ENCODE measurements around the gene MICAL3. TPM values are rescaled to one million over a fixed set of nuclear protein-coding genes. Genes with fewer than 3 reads are reported as not detected.
"Not testable (repeated sequence)": the region's sequence is repeated elsewhere in the genome, so short reads cannot be mapped to it uniquely, and the experiment has no call there.

Gene MICAL3
- total and polyA plus RNA-seq, 4 donors: 59.9 to 113 (median 75.9) TPM

DNA sequence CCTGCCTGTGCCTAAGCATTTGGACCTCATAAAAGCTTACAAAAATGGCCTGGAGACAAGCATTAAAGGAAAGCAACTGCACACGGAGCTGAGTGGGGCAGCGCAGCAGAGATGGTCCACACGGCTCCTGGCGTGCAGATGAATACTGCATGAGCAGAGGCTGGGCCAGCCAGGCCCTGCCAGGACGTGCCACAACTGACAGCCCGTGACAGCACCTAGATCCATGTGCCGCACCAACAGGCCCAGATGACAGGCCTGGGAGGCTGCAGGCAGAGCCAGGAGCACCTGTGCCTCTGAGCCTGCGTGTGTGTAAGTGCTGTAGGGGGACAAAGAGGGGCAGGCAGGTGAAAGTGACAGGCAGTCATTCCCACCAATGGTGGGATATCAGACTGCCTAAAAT, 33.4 kb downstream of the MICAL3 start:
- no peaks in the 10 kb centered on the region for H3K27me3 ChIP-seq (ENCODE audit: control insufficient read depth, insufficient read depth, low read length)
- peaks cover 7% of the 10 kb centered on the region for H3K36me3 ChIP-seq (ENCODE audit: control insufficient read depth, insufficient read depth, low read length)
- DNase-seq (ENCODE audit: low read depth in 4 of 6, low spot score in 6 of 6): no peak
- peaks cover 26% of the 10 kb centered on the region for H3K4me1 ChIP-seq (ENCODE audit: control insufficient read depth, insufficient read depth, low read length)
- H3K9me3 ChIP-seq (ENCODE audit: control insufficient read depth, insufficient read depth, low read length): no peaks in the 10 kb centered on the region
- no peak overlapping the region for H3K4me3 ChIP-seq (ENCODE audit: low read depth, low read length)
- no peak overlapping the region for H3K27ac ChIP-seq (ENCODE audit: low read depth, low read length)
- 63% methylated on average over 8 of the region's 8 CpGs for WGBS (ENCODE audit: insufficient coverage)

DNA sequence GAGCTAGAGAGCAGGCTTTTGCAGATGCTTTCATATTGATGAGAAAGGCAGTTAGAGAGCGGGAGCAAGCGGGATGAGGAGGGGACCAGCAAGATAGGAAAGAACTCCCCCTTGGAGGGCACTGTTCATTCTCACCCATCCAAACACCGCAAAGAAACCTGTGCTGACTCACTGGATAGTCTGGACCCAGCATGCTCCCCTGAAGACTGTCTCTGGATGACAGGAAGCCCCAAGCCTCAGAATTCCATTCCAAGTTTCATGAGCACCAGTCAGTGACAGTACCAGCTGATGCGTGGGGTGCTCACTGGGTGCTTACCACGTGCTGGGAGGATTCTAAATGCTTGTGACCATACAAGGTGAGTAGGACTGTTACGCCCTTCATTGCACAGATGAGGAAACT, 34.2 kb downstream of the MICAL3 start:
- DNase-seq (ENCODE audit: low read depth in 4 of 6, low spot score in 6 of 6): no peak
- peaks cover 26% of the 10 kb centered on the region for H3K4me1 ChIP-seq (ENCODE audit: control insufficient read depth, insufficient read depth, low read length)
- H3K27me3 ChIP-seq (ENCODE audit: control insufficient read depth, insufficient read depth, low read length): no peaks in the 10 kb centered on the region
- 65% methylated on average over 4 of the region's 6 CpGs for WGBS (ENCODE audit: insufficient coverage)
- peaks cover 7% of the 10 kb centered on the region for H3K36me3 ChIP-seq (ENCODE audit: control insufficient read depth, insufficient read depth, low read length)
- no peaks in the 10 kb centered on the region for H3K9me3 ChIP-seq (ENCODE audit: control insufficient read depth, insufficient read depth, low read length)
- H3K27ac ChIP-seq (ENCODE audit: low read depth, low read length): no peak overlapping the region
- no peak overlapping the region for H3K4me3 ChIP-seq (ENCODE audit: low read depth, low read length)

DNA sequence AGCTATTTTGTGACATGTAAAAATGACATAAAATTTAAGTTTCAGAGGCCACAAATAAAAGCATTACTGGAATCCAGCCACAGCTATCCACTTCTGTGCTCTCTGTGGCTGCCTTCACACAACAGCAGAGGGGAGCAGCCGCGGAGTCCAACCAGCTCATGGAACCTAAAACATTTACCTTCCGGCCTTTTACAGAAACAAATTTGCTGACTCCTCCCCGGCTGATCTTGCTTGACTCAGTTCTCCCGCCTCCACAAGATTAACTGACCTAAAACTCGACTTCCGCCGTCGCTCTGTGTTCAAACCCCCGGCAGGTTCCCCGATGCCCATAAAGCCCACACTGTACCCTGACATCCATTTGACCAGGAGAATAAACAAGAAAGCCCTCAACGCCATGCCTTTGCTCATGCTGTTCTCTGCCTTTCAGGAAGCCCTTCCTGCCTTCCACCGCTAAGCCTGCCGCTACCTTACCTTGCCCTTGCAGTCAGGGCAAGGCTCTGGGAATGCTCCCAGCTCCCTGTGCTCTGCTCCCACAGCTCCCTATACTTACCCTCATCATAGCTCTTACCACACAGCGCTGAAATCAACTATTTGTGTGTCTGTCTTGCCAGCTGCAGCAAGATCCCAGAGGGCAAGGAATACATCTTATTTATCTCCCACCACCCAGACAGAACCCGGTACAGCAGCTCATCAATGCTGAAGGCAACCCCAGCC, 35.4 kb downstream of the MICAL3 start:
- no peak for DNase-seq (ENCODE audit: low read depth in 4 of 6, low spot score in 6 of 6)
- Histone ChIP-seq H3K36me3 (ENCODE audit: control insufficient read depth, insufficient read depth, low read length) (peaks cover 5% of the 10 kb centered on the region), H3K9me3 (ENCODE audit: control insufficient read depth, insufficient read depth, low read length) (no peaks in the 10 kb centered on the region), H3K4me3 (ENCODE audit: low read depth, low read length) (no peak overlapping the region), H3K27me3 (ENCODE audit: control insufficient read depth, insufficient read depth, low read length) (no peaks in the 10 kb centered on the region), H3K4me1 (ENCODE audit: control insufficient read depth, insufficient read depth, low read length) (peaks cover 20% of the 10 kb centered on the region), H3K27ac (ENCODE audit: low read depth, low read length) (no peak overlapping the region)
- WGBS (ENCODE audit: insufficient coverage): 74% methylated on average over 16 of the region's 16 CpGs

DNA sequence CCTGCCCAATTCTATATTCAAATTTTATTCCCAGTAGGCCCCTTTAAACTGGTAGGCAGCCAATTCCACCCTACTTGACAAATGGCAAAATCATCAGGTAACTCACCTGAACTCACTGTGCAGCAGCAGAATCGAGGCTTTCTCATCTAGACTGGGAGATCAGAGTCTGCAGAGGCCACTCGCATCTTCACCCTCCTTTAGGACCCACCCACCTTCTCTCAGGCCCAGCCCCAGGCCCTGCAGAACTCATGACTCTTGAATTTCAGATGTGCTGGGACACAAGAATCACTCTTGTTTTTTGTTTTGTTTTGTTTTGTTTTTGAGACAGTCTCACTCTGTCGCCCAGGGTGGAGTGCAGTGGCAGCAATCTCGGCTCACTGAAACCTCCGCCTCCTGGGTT, 38.8 kb downstream of the MICAL3 start:
- H3K4me1 ChIP-seq (ENCODE audit: control insufficient read depth, insufficient read depth, low read length): peaks cover 13% of the 10 kb centered on the region
- H3K9me3 ChIP-seq (ENCODE audit: control insufficient read depth, insufficient read depth, low read length): no peaks in the 10 kb centered on the region
- H3K27ac ChIP-seq (ENCODE audit: low read depth, low read length): no peak overlapping the region
- no peak for DNase-seq (ENCODE audit: low read depth in 4 of 6, low spot score in 6 of 6)
- H3K4me3 ChIP-seq (ENCODE audit: low read depth, low read length): no peak overlapping the region
- H3K36me3 ChIP-seq (ENCODE audit: control insufficient read depth, insufficient read depth, low read length): peaks cover 5% of the 10 kb centered on the region
- WGBS (ENCODE audit: insufficient coverage): 87% methylated on average over 2 of the region's 5 CpGs
- H3K27me3 ChIP-seq (ENCODE audit: control insufficient read depth, insufficient read depth, low read length): no peaks in the 10 kb centered on the region

DNA sequence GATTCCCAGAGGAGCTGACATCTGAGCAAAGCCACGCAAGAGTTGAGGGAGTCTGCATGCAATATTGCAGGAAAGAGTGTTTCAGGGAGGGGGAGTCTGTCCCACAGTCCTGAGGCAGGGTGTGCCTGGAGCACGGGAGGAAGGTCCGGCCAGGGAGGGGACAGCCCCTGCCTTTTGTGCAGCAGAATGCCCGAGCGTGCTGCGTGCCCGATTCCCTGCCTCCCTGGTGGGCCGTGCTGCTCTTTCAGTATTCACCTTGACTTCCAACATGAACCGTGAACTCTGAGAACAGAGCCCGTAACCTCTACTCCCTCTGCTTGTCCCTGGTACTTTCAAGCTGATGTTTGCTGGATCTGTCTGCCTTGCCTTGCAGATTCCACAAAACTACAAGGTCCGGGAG, 39.3 kb downstream of the MICAL3 start:
- DNase-seq (ENCODE audit: low read depth in 4 of 6, low spot score in 6 of 6); H3K36me3 ChIP-seq (ENCODE audit: control insufficient read depth, insufficient read depth, low read length); H3K9me3 ChIP-seq (ENCODE audit: control insufficient read depth, insufficient read depth, low read length); H3K4me3 ChIP-seq (ENCODE audit: low read depth, low read length); H3K27me3 ChIP-seq (ENCODE audit: control insufficient read depth, insufficient read depth, low read length); H3K27ac ChIP-seq (ENCODE audit: low read depth, low read length): not testable (repeated sequence)
- peaks cover 18% of the 10 kb centered on the region for H3K4me1 ChIP-seq (ENCODE audit: control insufficient read depth, insufficient read depth, low read length)
- 69% methylated on average over 9 of the region's 11 CpGs for WGBS (ENCODE audit: insufficient coverage)

DNA sequence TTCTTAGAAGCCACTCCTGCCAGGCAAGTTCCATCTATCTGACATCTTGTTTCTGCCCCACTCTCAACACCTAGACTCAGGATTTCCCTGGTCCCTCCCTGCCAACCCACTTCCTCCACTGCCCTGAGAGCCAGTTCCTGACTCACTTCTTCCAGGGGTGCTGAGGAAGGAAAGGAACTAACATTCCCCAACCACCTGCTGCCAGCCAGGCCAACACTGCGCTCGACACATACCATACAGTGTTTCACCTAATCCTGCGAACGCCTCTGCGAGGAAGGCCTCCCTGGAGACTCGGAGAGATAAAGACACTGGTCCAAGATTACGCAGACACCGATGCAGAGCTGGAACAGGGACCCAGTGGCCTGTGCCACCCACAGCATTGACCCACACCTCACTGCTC, 40.2 kb downstream of the MICAL3 start:
- Histone ChIP-seq H3K9me3 (ENCODE audit: control insufficient read depth, insufficient read depth, low read length) (no peaks in the 10 kb centered on the region), H3K27ac (ENCODE audit: low read depth, low read length) (no peak overlapping the region), H3K4me1 (ENCODE audit: control insufficient read depth, insufficient read depth, low read length) (peaks cover 17% of the 10 kb centered on the region), H3K27me3 (ENCODE audit: control insufficient read depth, insufficient read depth, low read length) (no peaks in the 10 kb centered on the region), H3K36me3 (ENCODE audit: control insufficient read depth, insufficient read depth, low read length) (peaks cover 5% of the 10 kb centered on the region), H3K4me3 (ENCODE audit: low read depth, low read length) (no peak overlapping the region)
- WGBS (ENCODE audit: insufficient coverage): 86% methylated on average over 6 of the region's 8 CpGs
- no peak for DNase-seq (ENCODE audit: low read depth in 4 of 6, low spot score in 6 of 6)

DNA sequence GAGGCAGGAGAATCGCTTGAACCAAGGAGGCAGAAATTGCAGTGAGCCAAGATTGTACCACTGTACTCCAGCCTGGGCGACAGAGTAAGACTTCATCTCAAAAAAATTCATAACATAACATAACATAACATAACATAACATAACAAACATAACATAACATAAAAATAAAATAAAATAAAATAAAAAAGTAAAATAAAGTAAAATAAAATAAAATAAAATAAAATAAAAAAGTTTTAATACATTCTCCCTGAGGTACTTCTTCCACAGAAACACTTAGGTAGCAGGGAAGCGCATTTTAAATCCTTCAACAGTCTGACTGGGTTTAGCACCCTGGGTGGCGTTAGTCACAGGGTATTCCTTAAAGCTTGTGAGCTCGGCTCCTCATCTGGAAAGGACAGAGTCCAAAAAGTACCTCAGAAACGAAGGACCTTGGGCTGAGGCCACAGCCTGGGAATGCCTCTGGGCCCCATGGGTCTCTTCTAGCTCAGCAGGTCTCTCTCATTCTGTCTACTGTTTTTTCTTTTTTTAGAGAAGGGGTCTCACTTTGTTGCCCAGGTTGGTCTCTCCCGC, 41.7 kb downstream of the MICAL3 start:
- Histone ChIP-seq H3K4me1 (ENCODE audit: control insufficient read depth, insufficient read depth, low read length) (peaks cover 12% of the 10 kb centered on the region), H3K27me3 (ENCODE audit: control insufficient read depth, insufficient read depth, low read length) (no peaks in the 10 kb centered on the region), H3K36me3 (ENCODE audit: control insufficient read depth, insufficient read depth, low read length) (peaks cover 5% of the 10 kb centered on the region), H3K27ac (ENCODE audit: low read depth, low read length) (no peak overlapping the region), H3K9me3 (ENCODE audit: control insufficient read depth, insufficient read depth, low read length) (no peaks in the 10 kb centered on the region), H3K4me3 (ENCODE audit: low read depth, low read length) (no peak overlapping the region)
- no peak for DNase-seq (ENCODE audit: low read depth in 4 of 6, low spot score in 6 of 6)
- WGBS (ENCODE audit: insufficient coverage): 88% methylated on average over 6 of the region's 7 CpGs

DNA sequence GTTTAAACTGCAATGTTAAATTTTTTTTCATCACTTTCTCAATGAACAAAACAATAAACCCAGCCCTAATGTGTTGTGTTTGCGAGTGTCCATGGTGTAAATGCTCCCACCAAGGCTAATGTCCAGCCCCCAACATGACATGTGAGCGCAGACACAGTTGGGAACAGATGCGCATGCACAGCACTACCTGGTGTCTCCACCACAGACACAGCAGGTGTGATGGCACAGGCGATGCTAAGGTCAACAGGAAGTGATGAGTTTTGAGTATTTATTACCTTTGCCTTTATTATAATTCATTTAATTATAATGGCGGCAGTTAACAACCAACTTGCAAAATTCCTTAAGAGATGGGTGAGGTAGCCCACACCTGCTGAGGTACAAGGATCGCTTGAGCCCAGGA, 42.9 kb downstream of the MICAL3 start:
- Histone ChIP-seq H3K9me3 (ENCODE audit: control insufficient read depth, insufficient read depth, low read length) (no peaks in the 10 kb centered on the region), H3K4me1 (ENCODE audit: control insufficient read depth, insufficient read depth, low read length) (peaks cover 12% of the 10 kb centered on the region), H3K36me3 (ENCODE audit: control insufficient read depth, insufficient read depth, low read length) (peaks cover 2% of the 10 kb centered on the region), H3K27me3 (ENCODE audit: control insufficient read depth, insufficient read depth, low read length) (no peaks in the 10 kb centered on the region), H3K4me3 (ENCODE audit: low read depth, low read length) (no peak overlapping the region), H3K27ac (ENCODE audit: low read depth, low read length) (no peak overlapping the region)
- WGBS (ENCODE audit: insufficient coverage): 94% methylated on average over 4 of the region's 6 CpGs
- no peak for DNase-seq (ENCODE audit: low read depth in 4 of 6, low spot score in 6 of 6)

DNA sequence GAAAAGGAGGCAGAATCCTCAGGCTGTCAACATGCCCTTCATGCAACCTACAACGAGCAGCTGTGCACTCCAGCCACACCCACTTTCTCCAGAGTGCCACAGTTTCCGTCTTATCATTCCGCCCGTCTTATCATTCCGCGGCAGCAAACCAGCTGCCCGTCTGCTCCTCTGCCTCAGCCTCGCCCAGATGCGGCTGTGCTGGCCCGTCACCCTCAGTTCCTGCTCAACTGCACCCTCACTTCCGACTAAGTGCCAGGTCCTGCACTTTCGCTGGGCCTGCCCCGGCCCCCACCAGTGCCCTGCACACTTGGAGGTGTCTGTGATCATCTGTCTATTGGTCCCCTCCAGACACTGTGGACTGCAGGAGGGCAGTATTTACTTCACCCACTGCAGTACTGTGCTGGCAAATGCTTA, 43.7 kb downstream of the MICAL3 start:
- peaks cover 2% of the 10 kb centered on the region for H3K36me3 ChIP-seq (ENCODE audit: control insufficient read depth, insufficient read depth, low read length)
- DNase-seq (ENCODE audit: low read depth in 4 of 6, low spot score in 6 of 6): peak in 1 of 6 donors; percentile 20
- peaks cover 12% of the 10 kb centered on the region for H3K4me1 ChIP-seq (ENCODE audit: control insufficient read depth, insufficient read depth, low read length)
- 41% methylated on average over 13 of the region's 13 CpGs for WGBS (ENCODE audit: insufficient coverage)
- no peaks in the 10 kb centered on the region for H3K27me3 ChIP-seq (ENCODE audit: control insufficient read depth, insufficient read depth, low read length)
- H3K27ac ChIP-seq (ENCODE audit: low read depth, low read length): no peak overlapping the region
- H3K9me3 ChIP-seq (ENCODE audit: control insufficient read depth, insufficient read depth, low read length): no peaks in the 10 kb centered on the region
- H3K4me3 ChIP-seq (ENCODE audit: low read depth, low read length): no peak overlapping the region

DNA sequence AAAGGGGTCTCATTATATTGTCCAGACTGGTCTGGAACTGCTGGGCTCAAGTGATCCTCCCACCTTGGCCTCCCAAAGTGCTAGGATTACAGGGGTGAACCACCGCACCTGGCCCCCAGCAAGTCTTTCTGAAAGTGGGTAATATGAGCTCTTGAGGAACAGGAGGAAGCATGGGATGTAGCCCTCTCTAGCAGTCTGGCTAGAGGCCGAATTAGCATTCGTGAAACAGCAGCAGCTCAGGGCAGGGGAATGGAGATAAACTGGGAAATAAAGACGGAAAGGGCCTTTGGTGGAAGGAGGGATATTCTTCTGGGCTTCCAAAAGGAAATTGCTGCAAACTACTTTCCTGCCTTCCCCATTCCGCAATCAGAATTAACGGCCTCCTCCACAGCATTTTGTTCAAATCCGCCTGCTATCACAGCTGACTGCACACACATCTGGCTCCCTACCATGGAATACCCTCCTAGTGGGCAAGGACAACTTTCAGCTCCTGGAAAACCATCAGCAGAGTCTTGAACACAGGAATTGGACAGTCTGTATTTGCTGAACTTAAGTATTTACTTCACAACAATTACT, 44.3 kb downstream of the MICAL3 start:
- H3K4me3 ChIP-seq (ENCODE audit: low read depth, low read length): no peak overlapping the region

More for the DNA sequence above, 44.3 kb downstream of the MICAL3 start:
- H3K36me3 ChIP-seq (ENCODE audit: control insufficient read depth, insufficient read depth, low read length): peaks cover 1% of the 10 kb centered on the region
- H3K27ac ChIP-seq (ENCODE audit: low read depth, low read length): no peak overlapping the region
- WGBS (ENCODE audit: insufficient coverage): 45% methylated on average over 6 of the region's 7 CpGs
- no peaks in the 10 kb centered on the region for H3K9me3 ChIP-seq (ENCODE audit: control insufficient read depth, insufficient read depth, low read length)
- no peaks in the 10 kb centered on the region for H3K27me3 ChIP-seq (ENCODE audit: control insufficient read depth, insufficient read depth, low read length)
- DNase-seq (ENCODE audit: low read depth in 4 of 6, low spot score in 6 of 6): peak in 1 of 6 donors; percentile 73
- peaks cover 12% of the 10 kb centered on the region for H3K4me1 ChIP-seq (ENCODE audit: control insufficient read depth, insufficient read depth, low read length)

All from spinal cord (tissue), 10 donors.